ENCODE measurements around the gene FBXO38.

The FBXO38 gene

GRCh38 chr5:148482697-148483462, 99.1 kb downstream of the FBXO38 start:
- DNase-seq: no peak

DNA sequence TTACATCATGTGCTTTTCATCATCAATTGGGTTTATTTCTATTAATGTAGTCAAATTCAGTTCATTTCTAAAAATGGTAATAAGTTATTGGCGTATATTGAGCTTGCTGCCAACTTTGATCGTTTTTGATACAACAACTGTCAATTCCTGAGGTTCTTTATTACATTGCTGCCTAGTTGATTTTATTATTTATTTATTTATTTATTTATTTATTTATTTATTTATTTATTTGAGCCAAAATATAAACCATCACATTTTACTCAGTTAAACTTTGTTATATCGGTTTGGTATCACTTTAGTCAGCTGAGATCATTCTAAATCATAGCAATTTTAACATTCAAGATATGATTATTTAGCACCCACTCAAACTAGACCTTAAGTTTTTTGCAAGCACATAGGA, 100.0 kb downstream of the FBXO38 start:
- DNase-seq: no peak

DNA sequence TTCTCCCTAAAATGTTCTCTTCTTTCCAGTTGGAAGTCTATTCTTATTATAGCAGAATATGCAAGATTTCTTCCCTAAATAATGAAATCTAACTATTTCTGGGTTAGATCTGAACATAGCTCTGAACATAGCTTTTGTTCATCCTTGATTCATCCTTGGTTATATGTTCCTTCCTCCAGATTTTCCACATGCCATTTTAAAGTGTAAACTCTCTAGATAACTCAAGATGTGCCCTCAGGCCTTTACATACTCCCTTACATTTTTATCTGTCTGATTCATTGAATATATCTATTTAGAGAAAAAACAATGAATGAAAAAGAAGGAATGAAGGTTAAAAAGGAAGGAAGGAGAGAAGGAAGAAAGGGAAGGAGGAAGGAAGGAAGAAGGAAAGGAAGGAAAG, 100.9 kb downstream of the FBXO38 start:
- DNase-seq: no peak

- DNase-seq: no peak
Measured at GRCh38 chr5:148486456-148486855, 102.7 kb downstream of the FBXO38 start.

GRCh38 chr5:148488757-148489156, 105.0 kb downstream of the FBXO38 start:
- no peak for DNase-seq

- no peak for DNase-seq
Measured at GRCh38 chr5:148491015-148491792, 107.4 kb downstream of the FBXO38 start.

DNA sequence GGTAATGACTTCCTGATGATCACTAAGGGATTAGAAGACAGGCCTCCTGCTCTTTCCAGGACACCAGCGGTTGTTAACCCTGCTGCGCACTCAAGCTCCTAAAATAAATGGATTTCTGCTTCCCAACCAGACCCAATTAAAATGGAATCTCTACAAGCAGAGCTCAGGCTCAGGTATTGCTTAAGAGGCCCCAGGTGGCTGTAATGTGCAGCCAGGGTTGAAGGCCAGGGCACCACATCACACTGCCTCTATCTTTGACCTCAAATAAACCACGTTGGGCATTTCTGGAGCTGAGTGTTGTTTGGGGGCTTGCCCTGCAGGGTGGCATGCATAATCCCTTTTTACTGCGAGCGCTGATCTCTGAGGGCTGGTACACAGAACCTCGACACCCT, 108.0 kb downstream of the FBXO38 start:
- DNase-seq: no peak

DNA sequence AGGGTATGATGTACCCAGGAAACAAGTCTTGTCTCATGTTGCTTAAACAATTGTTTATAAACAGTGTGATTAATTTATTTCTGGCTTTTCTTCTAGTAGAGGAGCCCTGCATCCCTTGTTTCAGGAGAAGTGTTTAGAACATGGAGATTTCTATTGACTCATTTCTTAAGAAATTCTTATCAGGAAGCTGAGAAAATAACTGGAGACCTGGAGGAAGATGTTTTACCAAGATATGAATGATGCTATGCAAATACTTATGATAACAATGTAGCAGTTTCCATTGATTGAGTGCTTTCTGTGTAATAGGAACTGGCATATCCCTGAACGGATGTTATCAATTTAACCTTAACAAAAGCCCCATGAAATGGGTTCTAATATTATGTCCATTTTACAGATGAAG, 108.6 kb downstream of the FBXO38 start:
- no peak for DNase-seq
